ENCODE measurements around the gene CLDN7. TPM values are rescaled to one million over a fixed set of nuclear protein-coding genes. Genes with fewer than 3 reads are reported as not detected.

Gene CLDN7
- total RNA-seq, 6 experiments from 2014 or later = 0.43 to 3.0 (median 1.7) TPM

DNA sequence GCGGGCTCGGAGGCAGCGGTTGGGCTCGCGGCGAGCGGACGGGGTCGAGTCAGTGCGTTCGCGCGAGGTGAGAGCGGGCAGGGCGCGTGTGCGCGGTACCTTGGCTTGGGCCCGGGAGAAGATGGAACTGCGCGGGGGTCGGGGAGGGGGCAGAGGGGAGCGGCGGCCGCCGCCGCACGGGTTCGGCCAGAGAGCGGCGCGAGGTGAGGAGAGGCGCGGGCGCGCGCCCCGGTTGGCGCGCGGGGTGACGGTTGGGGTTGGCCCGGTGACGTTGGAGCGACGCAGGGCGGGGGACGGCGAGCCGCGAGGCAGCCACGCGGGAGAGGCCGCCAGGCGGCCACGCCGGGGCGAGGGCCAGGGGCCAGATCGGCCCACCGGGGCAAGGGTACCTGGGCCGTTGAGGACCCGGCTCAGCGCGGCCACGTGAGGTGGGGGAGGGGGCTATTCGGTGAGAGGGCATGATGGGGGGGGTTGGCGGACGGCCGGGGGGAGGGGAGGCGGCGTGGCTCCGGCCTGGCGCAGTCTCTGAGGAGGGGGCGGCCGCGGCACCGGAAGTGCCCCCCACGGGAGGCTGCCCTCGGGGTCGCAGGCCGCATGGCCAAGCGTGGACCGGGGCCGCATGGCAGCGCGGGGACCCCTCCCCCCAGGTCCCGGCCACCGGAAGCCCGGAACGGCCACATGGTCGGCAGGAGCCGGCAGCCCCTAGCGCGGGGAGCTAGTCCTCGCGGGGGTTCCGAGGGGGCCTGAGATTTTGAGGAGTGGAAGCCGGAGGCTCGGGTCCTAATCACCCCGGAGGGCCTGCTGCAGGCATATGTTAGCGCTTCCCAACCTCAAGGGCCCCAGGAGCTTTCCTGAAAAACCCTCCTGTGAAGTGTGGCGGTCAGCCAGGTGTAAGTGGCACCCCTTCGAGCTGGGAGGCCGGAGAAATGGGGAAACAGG, 45.7 kb upstream of the CLDN7 start:
- H3K4me3 Mint-ChIP-seq = peak overlapping the region; percentile 94
- H3K27me3 Mint-ChIP-seq (ENCODE audit: insufficient read depth) = peaks cover 12% of the 10 kb centered on the region
- TF ChIP-seq, protein P1, sequence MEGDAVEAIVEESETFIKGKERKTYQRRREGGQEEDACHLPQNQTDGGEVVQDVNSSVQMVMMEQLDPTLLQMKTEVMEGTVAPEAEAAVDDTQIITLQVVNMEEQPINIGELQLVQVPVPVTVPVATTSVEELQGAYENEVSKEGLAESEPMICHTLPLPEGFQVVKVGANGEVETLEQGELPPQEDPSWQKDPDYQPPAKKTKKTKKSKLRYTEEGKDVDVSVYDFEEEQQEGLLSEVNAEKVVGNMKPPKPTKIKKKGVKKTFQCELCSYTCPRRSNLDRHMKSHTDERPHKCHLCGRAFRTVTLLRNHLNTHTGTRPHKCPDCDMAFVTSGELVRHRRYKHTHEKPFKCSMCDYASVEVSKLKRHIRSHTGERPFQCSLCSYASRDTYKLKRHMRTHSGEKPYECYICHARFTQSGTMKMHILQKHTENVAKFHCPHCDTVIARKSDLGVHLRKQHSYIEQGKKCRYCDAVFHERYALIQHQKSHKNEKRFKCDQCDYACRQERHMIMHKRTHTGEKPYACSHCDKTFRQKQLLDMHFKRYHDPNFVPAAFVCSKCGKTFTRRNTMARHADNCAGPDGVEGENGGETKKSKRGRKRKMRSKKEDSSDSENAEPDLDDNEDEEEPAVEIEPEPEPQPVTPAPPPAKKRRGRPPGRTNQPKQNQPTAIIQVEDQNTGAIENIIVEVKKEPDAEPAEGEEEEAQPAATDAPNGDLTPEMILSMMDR (IDR thresholded peaks at IDR 0.05) = peak; percentile 36
- no peak for DNase-seq
- peaks cover 43% of the 10 kb centered on the region for H3K4me1 Mint-ChIP-seq (ENCODE audit: low read depth)
- no peaks in the 10 kb centered on the region for H3K9me3 Mint-ChIP-seq
- peaks cover 41% of the 10 kb centered on the region for H3K36me3 Mint-ChIP-seq (ENCODE audit: low read depth)
- peak overlapping the region; percentile 99 for H3K27ac Mint-ChIP-seq

DNA sequence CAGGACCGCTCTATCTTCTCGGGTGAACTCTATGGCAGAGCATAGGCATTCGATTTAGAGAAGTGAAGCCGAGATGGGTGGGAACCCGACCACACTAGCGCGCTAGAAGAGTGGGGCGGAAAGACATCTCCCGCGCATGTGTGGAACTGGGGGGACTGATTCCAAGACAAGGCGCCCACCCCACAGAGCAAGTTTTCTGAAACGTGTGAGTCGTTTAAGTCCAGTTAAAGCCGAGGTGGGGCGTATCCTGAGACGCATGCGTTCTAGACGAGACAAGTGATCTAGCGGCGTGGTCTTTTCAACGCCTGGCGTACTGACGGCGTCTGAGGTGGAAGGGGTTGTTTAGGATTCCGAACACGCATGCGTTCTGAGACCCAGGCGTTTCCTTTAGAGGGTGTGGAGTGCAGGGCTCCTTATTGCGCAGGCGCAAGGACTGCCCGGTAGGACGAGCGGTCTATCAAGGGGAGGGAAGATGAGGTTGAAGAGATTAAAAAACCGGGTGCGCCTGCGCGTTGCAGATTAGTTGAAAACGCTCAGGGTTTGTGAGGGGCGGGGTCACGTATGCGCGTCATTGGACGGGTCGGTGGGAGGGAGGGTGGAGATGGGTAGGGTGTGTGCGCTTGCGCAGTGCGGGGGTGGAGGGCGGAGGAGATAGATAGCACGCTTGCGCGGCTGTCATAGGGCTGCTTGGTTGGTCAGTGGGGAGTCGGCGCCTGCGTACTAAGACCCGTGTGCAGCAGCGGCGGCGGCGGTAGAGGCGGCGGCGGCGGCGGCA, 44.8 kb upstream of the CLDN7 start, which contains the start of gene EIF5A:
Gene EIF5A (plus strand): TSS at position 718 of the 775 bp plus-strand sequence. CDS start 2,008 bp downstream, outside the sequence.
- DNase-seq = peak; percentile 100
- peak within 1 kb of the TSS; percentile 94 for H3K4me3 Mint-ChIP-seq
- H3K36me3 Mint-ChIP-seq (ENCODE audit: low read depth) = peaks cover 33% of the 10 kb centered on the region
- TF ChIP-seq, protein P1 (IDR thresholded peaks at IDR 0.05) = no peak
- no peaks in the 10 kb centered on the region for H3K9me3 Mint-ChIP-seq
- peaks cover 10% of the 10 kb centered on the region for H3K27me3 Mint-ChIP-seq (ENCODE audit: insufficient read depth)
- peak within 1 kb of the TSS; percentile 99 for H3K27ac Mint-ChIP-seq
- H3K4me1 Mint-ChIP-seq (ENCODE audit: low read depth) = peaks cover 36% of the 10 kb centered on the region

DNA sequence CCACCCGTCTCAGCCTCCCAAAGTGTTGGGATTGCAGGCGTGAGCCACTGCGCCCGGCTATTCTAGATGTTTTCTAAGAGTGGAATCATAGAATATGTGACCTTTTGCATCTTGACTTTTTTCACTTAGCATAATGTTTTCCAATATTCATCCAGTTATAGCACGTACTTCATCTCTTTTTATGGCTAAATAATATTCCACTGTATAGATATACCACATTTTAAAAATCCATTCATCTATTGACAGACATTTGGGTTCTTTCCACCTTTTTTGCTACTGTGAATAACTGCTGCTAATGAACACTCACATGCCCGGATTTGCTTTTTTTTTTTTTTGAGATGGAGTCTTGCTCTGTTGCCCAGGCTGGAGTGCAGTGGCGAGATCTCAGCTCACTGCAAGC, 41.9 kb upstream of the CLDN7 start:
- no peaks in the 10 kb centered on the region for H3K9me3 Mint-ChIP-seq
- no peak overlapping the region for H3K4me3 Mint-ChIP-seq
- H3K4me1 Mint-ChIP-seq (ENCODE audit: low read depth) = peaks cover 9% of the 10 kb centered on the region
- no peak for DNase-seq
- peaks cover 18% of the 10 kb centered on the region for H3K27me3 Mint-ChIP-seq (ENCODE audit: insufficient read depth)
- TF ChIP-seq, protein P1 (IDR thresholded peaks at IDR 0.05) = no peak
- peaks cover 8% of the 10 kb centered on the region for H3K36me3 Mint-ChIP-seq (ENCODE audit: low read depth)
- no peak overlapping the region for H3K27ac Mint-ChIP-seq

DNA sequence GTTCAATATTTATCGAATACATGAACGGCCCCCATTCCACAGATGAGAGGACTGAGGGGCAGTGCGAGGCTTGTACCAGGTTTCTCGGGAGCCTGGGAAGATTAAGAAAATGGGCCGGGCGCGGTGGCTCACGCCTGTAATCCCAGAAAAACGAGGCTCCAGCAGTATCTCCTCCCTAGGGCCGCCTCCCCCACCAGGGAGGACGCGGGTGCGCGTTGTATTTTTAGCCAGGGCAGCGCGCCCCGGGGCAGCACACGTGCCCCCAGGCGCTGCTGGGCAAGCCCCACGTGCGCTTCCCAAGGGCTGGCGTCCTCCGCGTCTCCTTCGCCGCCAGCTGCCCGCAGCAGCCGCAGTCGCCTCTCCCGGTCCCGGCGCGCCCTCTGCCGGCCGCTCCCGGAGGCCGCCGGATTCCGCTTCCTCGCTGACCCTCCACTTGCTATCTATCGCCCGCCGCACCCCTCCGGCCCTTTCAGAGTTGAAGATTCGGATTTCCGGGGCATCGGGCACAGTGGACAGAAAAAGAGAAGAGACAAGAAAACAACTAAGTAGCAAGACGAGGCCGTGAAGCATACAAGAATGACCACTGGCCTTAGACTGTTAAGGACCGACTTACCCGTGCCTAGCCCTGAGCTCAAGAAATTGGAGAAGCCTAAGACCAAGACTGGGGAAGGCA, 34.0 kb upstream of the CLDN7 start:
- TF ChIP-seq, protein P1 (IDR thresholded peaks at IDR 0.05) = peak; percentile 98
- H3K4me1 Mint-ChIP-seq (ENCODE audit: low read depth) = peaks cover 11% of the 10 kb centered on the region
- H3K27ac Mint-ChIP-seq = no peak overlapping the region
- H3K27me3 Mint-ChIP-seq (ENCODE audit: insufficient read depth) = peaks cover 42% of the 10 kb centered on the region
- DNase-seq = peak; percentile 65
- no peaks in the 10 kb centered on the region for H3K36me3 Mint-ChIP-seq (ENCODE audit: low read depth)
- H3K4me3 Mint-ChIP-seq = peak overlapping the region; percentile 65
- H3K9me3 Mint-ChIP-seq = no peaks in the 10 kb centered on the region
